ENCODE measurements around the gene KRT78.

- no peak for TF ChIP-seq EP300 (IDR thresholded peaks at IDR 0.05; ENCODE audit: borderline replicate concordance)
- TF ChIP-seq EGR1 (IDR thresholded peaks at IDR 0.05): no peak
- TF ChIP-seq YY1 (IDR thresholded peaks at IDR 0.05; ENCODE audit: low read depth): no peak
- TF ChIP-seq FOXM1 (IDR thresholded peaks at IDR 0.05; ENCODE audit: borderline replicate concordance, low read depth): no peak
- no peak for TF ChIP-seq MAX (IDR thresholded peaks at IDR 0.05)
- no peak for TF ChIP-seq CEBPB (IDR thresholded peaks at IDR 0.05)
These were observed 8.7 kb upstream of the KRT78 start for GRCh38 chr12:52857500-52857899.
